ENCODE data around the gene CD180.
"Not testable (repeated sequence)": the region's sequence is repeated elsewhere in the genome, so short reads cannot be mapped to it uniquely, and the experiment has no call there.

CD180 gene

DNA sequence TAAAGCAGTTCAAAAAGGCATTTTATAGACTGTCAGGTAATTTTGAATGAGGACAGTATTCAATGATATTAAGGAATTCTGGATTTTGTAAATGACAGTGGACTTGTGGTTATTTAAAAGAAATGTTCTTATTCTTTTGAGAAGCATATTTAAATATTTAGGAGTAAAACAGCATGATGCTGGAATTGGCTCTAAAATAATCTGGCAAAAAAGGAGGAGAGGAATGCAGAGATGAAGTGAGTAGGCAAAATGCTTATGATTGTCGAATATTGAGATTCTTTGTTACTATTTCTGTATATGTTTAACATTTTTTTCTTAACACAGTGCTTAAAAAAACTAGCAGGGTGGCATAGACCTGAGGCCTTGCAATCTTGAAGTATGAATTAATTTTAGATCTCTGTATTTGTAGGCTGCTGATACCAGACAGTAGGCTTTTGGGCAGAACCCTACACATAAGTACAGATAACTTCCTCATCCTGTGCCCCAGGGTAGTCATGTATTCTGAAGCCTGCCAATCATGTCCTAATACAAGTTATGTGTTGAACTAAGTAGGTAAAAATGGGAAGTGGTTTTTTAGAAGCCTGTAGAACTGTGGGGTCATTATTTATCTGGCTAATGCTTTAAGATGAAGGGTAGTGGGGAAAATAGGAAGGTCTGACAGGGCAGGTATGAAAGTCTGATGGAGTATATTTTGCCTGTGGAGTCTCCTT, 9.4 kb downstream of the CD180 start:
- DNase-seq: peak; percentile 92 to 94

DNA sequence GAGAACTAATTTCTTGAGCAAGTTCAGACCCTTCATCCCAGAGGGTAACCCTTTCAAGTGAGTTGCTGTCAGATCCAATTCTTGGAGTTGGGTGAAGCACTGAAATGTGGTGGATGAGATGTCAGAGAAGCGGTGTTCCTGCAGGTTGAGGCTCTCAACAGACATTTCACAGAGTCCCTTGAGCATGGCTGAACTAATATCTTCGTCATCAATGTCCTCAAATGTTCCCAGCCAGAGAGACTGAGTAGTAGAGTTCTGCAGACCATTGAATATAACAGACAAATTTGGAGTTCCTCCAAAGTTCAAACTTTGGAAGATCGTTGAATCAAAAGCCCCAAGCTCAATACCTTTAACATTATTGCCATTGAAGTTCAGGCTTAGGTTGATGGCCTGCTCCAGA, 12.7 kb downstream of the CD180 start:
- DNase-seq: no peak

DNA sequence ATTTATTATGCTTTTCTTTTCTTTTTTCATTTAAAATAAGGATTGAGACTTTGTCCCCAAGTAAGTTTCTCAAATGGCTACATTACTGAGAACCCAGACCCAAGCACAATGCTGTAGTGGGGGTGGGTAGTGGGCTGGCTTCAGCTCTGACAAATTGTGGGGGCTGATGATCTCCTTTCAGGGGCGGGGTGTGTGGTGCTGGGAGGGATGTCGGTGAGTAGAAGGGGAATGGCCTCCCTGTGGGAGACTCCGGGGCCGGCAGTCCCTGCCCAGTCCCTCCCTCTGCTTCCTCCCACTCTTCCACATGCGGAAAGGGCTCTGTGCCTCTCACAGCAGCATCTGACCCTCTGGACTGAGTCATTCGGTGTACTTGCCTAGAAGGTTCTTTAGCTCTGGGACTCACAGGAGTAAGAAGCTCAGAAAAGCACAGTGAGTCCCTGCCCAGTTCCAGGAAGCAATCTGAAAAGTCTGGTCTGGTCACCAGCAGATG, 14.3 kb downstream of the CD180 start:
- DNase-seq: peak; percentile 30 to 52

DNA sequence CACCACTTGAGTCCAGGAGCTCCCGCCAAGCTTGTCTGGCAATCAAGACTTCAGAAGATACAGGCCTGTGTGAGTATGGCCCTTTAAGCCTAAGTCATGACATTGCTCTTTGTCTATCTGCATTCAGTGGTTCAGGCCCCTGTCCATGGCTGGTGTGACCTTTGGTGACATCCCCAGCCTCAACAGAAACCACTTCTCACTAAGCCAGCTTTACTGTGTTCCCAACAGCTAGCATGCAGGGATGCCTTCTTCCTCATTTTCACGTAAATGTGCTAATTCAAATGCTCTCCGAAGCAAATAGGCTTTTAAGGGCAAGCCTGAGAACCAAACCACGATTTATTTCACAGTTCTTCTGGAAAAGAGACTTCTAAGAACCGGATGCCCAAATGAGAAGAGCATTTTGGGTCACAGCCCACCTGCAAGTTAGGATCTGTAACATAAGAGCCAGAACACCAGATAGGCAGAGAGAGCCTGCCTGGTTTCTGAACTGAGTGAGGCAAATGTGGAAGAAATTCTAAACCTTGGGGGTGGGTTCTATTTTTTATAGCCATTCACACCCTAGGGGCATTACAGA, 14.9 kb downstream of the CD180 start:
- DNase-seq: peak; percentile 73 to 76

DNA sequence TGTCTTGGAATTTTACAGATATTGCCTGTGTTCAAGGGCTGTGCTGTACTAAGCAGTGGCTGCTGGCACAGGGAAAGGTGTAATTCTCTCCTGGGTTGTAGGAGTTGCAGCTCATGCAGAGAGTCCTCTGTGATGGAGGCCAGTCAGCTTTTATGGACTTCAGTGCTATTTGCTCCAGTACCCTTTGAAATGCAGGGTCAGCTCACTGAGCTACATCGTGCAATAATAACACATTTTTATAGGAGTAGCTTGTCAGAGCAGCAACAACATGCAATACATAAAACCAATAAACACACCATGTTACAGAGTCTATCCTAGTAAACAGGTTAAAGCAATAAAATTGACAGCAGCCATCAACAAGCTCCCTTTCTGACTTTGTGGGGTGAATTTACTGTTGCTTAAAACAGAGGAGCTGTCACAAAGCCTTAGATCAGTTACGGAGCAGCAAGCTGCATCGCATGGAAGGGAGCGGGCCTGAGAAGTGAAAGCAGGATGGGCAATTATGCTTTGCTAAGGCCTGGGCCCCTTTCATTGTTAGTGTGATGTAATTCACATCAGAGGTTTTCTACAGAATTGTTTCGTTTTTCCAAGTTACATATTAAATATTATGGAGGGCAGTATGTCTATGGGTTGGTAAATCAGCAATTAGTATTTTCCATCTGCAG, 16.8 kb downstream of the CD180 start:
- DNase-seq: no peak

DNA sequence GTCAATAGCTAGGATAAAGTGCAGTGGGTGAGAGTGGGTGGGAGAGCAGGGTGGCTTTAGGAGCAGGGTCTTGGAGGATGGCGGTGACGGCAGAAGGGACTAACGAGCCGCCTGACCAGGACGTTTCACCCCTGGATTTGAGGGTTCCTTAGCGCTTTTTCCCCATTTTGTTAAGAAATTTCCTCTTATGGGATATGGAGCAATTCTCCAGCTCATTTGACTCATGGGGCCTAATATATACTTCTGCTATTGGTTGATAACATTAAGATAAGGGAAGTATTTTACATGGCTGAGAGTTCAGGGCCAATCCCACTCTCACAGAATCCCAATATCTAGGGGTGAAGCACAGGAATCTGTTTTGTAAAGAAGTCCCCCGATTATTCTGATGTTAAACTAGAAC, 17.6 kb downstream of the CD180 start:
- DNase-seq: no peak

DNA sequence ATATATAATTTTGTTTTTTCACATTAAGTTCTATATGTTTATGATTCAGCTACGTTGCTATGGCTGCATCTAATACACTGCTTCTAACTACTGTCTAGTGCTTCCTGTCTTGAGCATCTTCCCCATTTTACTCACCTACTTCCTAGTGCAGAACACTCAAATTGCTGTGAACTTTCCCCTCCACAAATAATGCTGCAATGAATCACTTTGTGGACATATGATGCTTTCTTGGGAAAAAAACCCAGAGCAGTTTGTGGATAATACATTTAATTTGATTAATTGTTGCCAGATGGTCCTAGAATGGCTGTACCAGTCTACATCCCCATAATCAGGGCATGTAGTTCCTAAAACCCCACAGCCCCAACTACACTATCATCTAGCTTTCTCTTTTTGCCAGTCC, 18.5 kb downstream of the CD180 start:
- peak; percentile 47 to 61 for DNase-seq

DNA sequence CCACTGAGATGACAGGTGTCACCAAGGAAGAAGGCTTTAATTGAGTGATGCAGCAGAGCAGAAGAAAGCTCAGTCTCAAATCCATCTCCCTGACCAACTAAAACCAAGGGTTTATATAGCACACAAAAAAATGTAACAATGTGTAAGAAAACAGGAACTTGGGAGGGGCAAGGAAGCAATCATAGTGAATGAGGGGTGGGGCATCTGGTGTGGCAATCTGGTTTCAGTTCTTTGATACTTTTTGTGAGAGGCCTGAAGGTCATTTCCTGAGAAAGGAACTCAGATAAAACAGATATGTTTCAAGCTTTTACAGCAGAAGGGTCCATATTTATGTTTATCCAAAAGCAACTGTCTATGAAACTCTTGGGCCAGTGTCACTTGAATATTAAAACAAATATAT, 19.7 kb downstream of the CD180 start:
- no peak for DNase-seq

DNA sequence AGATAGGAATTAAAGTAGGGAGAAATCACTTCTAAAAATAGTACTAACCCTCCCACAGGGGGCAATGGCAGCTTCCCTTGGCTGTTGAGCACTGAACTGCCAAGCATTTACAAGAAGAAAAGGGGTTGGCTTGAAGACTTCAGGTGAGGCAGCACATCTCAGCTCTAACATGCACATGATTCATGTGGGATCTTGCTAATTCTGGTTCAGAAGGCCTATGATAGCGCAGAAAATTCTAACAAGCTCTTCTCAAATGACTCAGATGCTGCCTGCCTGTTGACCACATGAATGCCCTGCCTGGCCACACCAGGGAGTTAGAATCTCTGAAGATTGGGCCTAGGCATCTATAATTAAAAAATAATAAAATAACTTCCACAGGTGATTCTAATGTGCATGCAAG, 22.6 kb downstream of the CD180 start:
- no peak for DNase-seq

DNA sequence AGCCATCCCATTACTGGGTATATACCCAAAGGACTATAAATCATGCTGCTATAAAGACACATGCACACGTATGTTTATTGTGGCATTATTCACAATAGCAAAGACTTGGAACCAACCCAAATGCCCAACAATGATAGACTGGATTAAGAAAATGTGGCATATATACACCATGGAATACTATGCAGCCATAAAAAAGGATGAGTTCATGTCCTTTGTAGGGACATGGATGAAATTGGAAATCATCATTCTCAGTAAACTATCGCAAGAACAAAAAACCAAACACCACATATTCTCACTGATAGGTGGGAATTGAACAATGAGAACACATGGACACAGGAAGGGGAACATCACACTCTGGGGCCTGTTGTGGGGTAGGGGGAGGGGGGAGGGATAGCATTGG, 23.2 kb downstream of the CD180 start:
- DNase-seq: not testable (repeated sequence)

DNA sequence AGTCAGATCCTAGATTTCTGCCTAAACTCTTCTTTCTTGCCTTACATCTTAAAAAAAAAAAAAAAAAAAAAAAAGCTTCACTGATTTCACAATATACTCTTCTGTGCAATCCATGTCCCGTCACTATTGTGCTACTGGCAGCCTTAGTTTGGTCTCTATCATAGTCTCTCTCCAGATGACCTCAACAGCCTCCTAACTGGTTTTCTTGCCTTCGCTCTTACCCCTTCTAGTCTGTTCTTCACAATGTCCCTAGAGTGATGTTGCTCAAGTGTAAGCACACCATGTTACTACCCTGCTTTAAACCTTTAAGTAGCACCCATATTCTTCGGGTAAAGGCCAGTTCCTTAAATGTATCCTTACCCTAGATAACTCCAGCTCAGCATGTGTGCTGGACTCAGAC, 25.8 kb downstream of the CD180 start:
- DNase-seq: no peak

DNA sequence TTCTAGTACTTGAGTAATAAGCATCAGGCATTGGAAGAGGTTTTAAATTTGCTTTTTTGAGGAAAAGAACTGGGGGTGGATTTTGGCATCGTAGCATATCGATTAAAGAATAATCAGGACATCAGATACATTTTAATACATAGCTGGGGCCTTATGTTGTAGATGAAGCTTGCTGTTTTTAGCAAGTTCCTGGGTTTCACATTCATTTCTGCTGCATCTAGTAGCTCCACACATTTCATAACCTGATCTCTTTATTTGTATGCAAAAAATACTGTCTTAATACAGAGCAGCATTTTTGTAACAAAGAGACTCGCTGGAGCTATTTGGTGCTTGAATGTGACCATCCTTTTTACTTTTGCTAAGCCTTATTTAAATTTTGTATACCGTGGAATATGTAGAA, 28.5 kb downstream of the CD180 start:
- no peak for DNase-seq

DNA sequence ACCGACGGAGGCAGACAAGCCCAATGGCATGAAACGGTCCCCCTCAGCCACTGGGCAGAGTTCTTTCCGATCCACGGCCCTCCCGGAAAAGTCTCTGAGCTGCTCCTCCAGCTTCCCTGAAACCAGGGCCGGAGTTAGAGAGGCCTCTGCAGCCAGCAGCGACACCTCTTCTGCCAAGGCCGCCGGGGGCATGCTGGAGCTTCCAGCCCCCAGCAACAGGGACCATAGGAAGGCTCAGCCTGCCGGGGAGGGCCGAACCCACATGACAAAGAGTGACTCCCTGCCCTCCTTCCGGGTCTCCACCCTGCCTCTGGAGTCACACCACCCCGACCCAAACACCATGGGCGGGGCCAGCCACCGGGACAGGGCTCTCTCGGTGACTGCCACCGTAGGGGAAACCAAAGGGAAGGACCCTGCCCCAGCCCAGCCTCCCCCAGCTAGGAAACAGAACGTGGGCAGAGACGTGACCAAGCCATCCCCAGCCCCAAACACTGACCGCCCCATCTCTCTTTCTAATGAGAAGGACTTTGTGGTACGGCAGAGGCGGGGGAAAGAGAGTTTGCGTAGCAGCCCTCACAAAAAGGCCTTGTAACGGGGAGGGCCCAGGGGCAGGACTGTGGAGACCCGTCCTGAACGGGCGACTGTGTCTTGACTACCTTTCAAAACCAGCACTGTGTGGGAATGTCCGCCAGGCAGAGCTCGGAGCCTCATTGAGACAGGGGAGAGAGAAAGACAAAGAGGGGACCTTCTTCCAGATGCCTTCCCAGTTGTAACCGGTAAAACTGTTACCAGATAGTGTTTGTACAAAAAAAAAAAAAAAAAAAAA, 29.9 kb downstream of the CD180 start:
- peak; percentile 70 to 75 for DNase-seq

DNA sequence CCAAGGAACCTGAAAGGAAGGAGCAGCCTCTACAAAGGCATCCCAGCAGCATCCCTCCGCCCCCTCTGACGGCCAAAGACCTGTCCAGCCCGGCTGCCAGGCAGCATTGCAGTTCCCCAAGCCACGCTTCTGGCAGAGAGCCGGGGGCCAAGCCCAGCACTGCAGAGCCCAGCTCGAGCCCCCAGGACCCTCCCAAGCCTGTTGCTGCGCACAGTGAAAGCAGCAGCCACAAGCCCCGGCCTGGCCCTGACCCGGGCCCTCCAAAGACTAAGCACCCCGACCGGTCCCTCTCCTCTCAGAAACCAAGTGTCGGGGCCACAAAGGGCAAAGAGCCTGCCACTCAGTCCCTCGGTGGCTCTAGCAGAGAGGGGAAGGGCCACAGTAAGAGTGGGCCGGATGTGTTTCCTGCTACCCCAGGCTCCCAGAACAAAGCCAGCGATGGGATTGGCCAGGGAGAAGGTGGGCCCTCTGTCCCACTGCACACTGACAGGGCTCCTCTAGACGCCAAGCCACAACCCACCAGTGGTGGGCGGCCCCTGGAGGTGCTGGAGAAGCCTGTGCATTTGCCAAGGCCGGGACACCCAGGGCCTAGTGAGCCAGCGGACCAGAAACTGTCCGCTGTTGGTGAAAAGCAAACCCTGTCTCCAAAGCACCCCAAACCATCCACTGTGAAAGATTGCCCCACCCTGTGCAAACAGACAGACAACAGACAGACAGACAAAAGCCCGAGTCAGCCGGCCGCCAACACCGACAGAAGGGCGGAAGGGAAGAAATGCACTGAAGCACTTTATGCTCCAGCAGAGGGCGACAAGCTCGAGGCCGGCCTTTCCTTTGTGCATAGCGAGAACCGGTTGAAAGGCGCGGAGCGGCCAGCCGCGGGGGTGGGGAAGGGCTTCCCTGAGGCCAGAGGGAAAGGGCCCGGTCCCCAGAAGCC, 30.8 kb downstream of the CD180 start:
- peak; percentile 92 for DNase-seq

DNA sequence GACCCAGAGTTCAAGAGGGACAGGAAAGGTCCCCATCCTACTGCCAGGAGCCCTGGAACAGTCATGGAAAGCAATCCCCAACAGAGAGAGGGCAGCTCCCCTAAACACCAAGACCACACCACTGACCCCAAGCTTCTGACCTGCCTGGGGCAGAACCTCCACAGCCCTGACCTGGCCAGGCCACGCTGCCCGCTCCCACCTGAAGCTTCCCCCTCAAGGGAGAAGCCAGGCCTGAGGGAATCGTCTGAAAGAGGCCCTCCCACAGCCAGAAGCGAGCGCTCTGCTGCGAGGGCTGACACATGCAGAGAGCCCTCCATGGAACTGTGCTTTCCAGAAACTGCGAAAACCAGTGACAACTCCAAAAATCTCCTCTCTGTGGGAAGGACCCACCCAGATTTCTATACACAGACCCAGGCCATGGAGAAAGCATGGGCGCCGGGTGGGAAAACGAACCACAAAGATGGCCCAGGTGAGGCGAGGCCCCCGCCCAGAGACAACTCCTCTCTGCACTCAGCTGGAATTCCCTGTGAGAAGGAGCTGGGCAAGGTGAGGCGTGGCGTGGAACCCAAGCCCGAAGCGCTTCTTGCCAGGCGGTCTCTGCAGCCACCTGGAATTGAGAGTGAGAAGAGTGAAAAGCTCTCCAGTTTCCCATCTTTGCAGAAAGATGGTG, 31.6 kb downstream of the CD180 start:
- no peak for DNase-seq

DNA sequence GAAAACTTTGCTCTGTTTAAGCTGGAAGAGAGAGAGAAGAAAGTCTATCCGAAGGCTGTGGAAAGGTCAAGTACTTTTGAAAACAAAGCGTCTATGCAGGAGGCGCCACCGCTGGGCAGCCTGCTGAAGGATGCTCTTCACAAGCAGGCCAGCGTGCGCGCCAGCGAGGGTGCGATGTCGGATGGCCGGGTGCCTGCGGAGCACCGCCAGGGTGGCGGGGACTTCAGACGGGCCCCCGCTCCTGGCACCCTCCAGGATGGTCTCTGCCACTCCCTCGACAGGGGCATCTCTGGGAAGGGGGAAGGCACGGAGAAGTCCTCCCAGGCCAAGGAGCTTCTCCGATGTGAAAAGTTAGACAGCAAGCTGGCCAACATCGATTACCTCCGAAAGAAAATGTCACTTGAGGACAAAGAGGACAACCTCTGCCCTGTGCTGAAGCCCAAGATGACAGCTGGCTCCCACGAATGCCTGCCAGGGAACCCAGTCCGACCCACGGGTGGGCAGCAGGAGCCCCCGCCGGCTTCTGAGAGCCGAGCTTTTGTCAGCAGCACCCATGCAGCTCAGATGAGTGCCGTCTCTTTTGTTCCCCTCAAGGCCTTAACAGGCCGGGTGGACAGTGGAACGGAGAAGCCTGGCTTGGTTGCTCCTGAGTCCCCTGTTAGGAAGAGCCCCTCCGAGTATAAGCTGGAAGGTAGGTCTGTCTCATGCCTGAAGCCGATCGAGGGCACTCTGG, 32.6 kb downstream of the CD180 start:
- no peak for DNase-seq

DNA sequence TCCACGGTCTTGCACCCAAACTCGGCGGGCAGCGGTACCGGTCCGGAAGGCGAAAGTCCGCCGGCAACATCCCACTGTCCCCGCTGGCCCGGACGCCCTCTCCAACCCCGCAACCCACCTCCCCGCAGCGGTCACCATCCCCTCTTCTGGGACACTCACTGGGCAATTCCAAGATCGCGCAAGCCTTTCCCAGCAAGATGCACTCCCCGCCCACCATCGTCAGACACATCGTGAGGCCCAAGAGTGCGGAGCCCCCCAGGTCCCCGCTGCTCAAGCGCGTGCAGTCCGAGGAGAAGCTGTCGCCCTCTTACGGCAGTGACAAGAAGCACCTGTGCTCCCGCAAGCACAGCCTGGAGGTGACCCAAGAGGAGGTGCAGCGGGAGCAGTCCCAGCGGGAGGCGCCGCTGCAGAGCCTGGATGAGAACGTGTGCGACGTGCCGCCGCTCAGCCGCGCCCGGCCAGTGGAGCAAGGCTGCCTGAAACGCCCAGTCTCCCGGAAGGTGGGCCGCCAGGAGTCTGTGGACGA, 33.3 kb downstream of the CD180 start:
- no peak for DNase-seq

DNA sequence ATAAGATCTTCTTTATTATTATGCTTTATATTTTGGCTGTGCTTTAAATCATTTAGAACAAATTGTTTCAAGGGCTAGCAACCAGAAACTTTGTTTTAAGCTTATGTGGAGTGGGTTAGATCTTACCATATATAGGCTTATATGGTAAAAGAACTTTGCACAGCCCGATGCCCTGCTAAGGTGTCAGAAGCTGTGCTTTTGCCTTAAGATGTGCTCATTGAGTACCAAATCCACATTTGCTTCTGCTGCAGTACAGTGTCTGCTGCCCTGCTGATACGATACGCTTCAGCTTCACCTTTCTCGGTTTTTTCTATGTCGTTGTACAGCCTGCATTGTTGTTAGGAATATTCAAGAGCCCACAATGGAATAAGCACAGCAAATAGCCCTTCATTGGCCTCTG, 34.8 kb downstream of the CD180 start:
- DNase-seq: no peak

DNA sequence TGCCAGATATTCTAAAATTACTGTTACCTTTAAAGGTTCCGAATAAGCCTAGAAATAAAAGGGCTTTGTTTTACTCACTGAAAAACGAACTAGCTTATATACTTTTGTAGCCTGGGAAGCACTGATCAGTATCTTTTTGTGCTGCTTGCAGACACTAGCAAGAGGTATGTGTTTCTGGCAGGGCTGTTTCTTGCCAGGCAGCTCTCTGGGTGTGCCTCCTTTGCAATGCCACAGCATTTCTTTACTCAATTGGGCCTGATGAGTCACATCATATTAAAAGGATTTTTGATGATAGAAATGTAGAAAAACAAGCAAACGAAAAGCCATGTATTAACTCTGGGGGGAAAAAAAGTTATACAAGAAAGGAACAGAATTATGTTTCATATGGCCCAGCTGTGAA, 35.6 kb downstream of the CD180 start:
- DNase-seq: no peak

DNA sequence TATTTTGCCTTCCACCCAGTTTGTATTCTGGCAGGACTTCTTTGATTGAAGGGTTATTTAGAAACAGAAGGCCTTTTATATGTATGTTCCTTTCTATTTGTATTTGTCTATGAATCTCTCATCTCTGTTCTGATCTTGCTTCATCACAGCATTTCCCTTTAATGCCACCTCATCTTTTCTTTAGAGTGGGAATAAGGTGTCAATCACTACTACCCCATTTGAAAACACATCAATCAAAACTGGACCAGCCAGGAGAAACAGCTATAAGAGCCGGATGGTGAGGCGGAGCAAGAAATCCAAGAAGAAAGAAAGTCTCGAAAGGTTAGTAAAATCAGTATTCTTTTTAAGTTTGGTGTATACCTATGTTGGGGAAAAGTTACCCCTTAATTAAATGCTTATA, 36.3 kb downstream of the CD180 start:
- no peak for DNase-seq

All from Kasumi-1 (cell line).